ENCODE measurements around the gene SRBD1.

GRCh38 chr2:45477546-45477945, 133.5 kb downstream of the SRBD1 start:
- TF ChIP-seq GATA2 (IDR thresholded peaks at IDR 0.05; ENCODE audit: low read depth, low read length) = no peak
- no peak for TF ChIP-seq GATA3 (IDR thresholded peaks at IDR 0.05; ENCODE audit: low read depth, low read length)
